ENCODE results near the gene IFT74.

The IFT74 gene

DNA sequence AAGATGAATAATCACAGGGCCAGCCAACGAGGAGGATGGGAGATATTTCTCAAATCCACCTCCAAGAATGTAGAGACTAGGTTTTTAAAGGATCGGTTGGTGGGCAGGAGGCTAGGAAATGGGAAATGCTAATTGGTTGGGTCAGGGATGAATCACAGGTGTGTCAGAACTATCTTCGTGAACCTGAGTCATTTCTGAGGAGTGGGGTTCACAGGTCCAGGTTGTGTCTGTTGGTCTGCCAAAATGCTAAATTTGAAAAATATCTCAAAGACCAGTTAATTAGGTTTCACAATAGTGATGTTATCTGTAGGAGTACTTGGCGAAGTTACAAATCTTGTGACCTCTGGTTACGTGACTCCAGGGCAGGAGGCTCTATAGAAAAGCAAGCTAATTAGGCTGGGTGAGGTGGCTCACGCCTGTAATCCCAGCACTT lies 6.6 kb upstream of the IFT74 start:
- Mint-ChIP-seq H3K4me3 (no peak overlapping the region), H3K9me3 (no peaks in the 10 kb centered on the region), H3K4me1 (peaks cover 18% of the 10 kb centered on the region), H3K27ac (no peak overlapping the region), H3K27me3 (peaks cover 2% of the 10 kb centered on the region), H3K36me3 (no peaks in the 10 kb centered on the region)
- ATAC-seq (ENCODE audit: low read depth) = no peak
- no peak for DNase-seq (ENCODE audit: low spot score in 2 of 2)

- ATAC-seq (ENCODE audit: low read depth) = no peak
- H3K27ac Mint-ChIP-seq = no peak overlapping the region
- no peaks in the 10 kb centered on the region for H3K36me3 Mint-ChIP-seq
- peaks cover 2% of the 10 kb centered on the region for H3K27me3 Mint-ChIP-seq
- no peak overlapping the region for H3K4me3 Mint-ChIP-seq
- H3K4me1 Mint-ChIP-seq = peaks cover 21% of the 10 kb centered on the region
- DNase-seq (ENCODE audit: low spot score in 2 of 2) = no peak
- no peaks in the 10 kb centered on the region for H3K9me3 Mint-ChIP-seq
Measured at GRCh38 chr9:26950521-26950920, 5.7 kb upstream of the IFT74 start.

GRCh38 chr9:26951794-26952193 lies 4.4 kb upstream of the IFT74 start:
- Mint-ChIP-seq H3K9me3 (no peaks in the 10 kb centered on the region), H3K27ac (no peak overlapping the region), H3K4me1 (peaks cover 16% of the 10 kb centered on the region), H3K4me3 (no peak overlapping the region), H3K27me3 (peaks cover 2% of the 10 kb centered on the region), H3K36me3 (no peaks in the 10 kb centered on the region)
- ATAC-seq (ENCODE audit: low read depth) (no peak), DNase-seq (ENCODE audit: low spot score in 2 of 2) (no peak)

GRCh38 chr9:26954050-26954508 lies 2.1 kb upstream of the IFT74 start:
- H3K27ac Mint-ChIP-seq = peak overlapping the region; percentile 88
- ATAC-seq (ENCODE audit: low read depth) (peak; percentile 24), DNase-seq (ENCODE audit: low spot score in 2 of 2) (no peak)
- H3K4me1 Mint-ChIP-seq = peaks cover 20% of the 10 kb centered on the region
- H3K4me3 Mint-ChIP-seq = peak overlapping the region; percentile 27
- H3K9me3 Mint-ChIP-seq = no peaks in the 10 kb centered on the region
- H3K27me3 Mint-ChIP-seq = peaks cover 2% of the 10 kb centered on the region
- no peaks in the 10 kb centered on the region for H3K36me3 Mint-ChIP-seq

DNA sequence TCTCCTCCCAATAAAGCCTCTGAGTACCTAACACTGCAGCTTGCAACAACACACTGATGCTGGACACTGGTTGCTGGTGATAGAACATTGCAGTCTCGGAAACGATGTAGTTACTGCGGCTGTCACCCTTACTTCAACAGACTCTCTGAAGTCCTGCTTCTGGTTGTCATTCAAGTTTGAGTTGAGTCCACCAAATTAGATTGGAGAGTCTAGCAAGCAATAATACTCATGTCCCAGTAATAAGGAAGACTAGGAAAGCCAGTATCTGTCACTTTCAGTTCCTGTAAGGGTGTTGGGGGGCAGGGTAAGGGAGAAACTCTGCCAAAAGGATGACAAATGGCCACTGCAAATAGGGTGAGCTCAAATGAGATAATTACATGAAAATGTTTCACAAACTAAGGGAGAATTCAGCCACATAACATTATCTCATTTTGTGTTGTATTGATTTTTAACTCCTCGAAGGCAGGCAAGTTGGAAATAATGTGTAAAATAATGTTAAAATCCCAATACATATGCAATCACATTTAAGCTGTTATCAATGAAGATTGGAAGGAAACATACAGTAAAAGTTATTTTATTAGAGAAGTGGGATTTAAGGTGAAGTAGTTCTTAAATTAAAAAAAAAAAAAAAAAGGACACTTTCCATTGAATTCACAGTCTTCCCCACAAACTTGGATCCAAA lies 849 bp upstream of the IFT74 start:
- Mint-ChIP-seq H3K27ac (peak overlapping the region; percentile 94), H3K27me3 (no peaks in the 10 kb centered on the region), H3K9me3 (no peaks in the 10 kb centered on the region), H3K4me3 (peak overlapping the region; percentile 91), H3K36me3 (no peaks in the 10 kb centered on the region), H3K4me1 (peaks cover 20% of the 10 kb centered on the region)
- no peak for ATAC-seq (ENCODE audit: low read depth)
- DNase-seq (ENCODE audit: low spot score in 2 of 2) = no peak

DNA sequence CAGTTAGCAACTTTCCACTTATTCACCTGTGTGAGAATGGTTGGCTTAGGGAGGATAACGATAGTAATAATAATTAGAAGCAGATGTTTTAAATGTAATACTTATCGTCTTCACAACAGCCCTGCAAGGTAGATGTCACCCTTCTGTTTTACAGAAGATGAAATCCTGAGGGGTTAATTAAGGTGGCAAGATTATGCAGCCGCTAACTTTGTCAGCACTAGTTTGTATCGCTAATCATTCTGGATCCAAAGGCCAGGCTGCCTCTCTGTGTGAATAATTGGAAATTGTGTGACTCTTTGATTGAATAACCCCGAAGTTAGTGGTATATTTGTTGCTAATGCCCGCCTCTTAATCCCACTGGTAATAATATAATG lies 635 bp downstream of the IFT74 start:
- DNase-seq (ENCODE audit: low spot score in 2 of 2) (no peak), ATAC-seq (ENCODE audit: low read depth) (no peak)
- H3K9me3 Mint-ChIP-seq = no peaks in the 10 kb centered on the region
- peaks cover 3% of the 10 kb centered on the region for H3K36me3 Mint-ChIP-seq
- H3K27me3 Mint-ChIP-seq = no peaks in the 10 kb centered on the region
- H3K4me1 Mint-ChIP-seq = peaks cover 23% of the 10 kb centered on the region
- H3K4me3 Mint-ChIP-seq = peak overlapping the region; percentile 91
- peak overlapping the region; percentile 94 for H3K27ac Mint-ChIP-seq

GRCh38 chr9:26971721-26972120 lies 15.5 kb downstream of the IFT74 start:
- ATAC-seq (ENCODE audit: low read depth) (no peak), DNase-seq (ENCODE audit: low spot score in 2 of 2) (no peak)
- H3K27ac Mint-ChIP-seq = no peak overlapping the region
- H3K4me3 Mint-ChIP-seq = no peak overlapping the region
- peaks cover under 1% of the 10 kb centered on the region for H3K4me1 Mint-ChIP-seq
- peaks cover 4% of the 10 kb centered on the region for H3K9me3 Mint-ChIP-seq
- H3K27me3 Mint-ChIP-seq = no peaks in the 10 kb centered on the region
- H3K36me3 Mint-ChIP-seq = peaks cover 27% of the 10 kb centered on the region

GRCh38 chr9:26973989-26974388 lies 17.8 kb downstream of the IFT74 start:
- ATAC-seq (ENCODE audit: low read depth) (no peak), DNase-seq (ENCODE audit: low spot score in 2 of 2) (no peak)
- Mint-ChIP-seq H3K27ac (no peak overlapping the region), H3K36me3 (peaks cover 26% of the 10 kb centered on the region), H3K27me3 (no peaks in the 10 kb centered on the region), H3K4me3 (no peak overlapping the region), H3K4me1 (no peaks in the 10 kb centered on the region), H3K9me3 (peaks cover 4% of the 10 kb centered on the region)

- DNase-seq (ENCODE audit: low spot score in 2 of 2) = no peak
- no peak overlapping the region for H3K27ac Mint-ChIP-seq
- H3K9me3 Mint-ChIP-seq = peaks cover under 1% of the 10 kb centered on the region
- H3K4me3 Mint-ChIP-seq = no peak overlapping the region
- peaks cover 23% of the 10 kb centered on the region for H3K36me3 Mint-ChIP-seq
- H3K4me1 Mint-ChIP-seq = no peaks in the 10 kb centered on the region
- no peak for ATAC-seq (ENCODE audit: low read depth)
- H3K27me3 Mint-ChIP-seq = no peaks in the 10 kb centered on the region
Measured at GRCh38 chr9:26974927-26975326, 18.7 kb downstream of the IFT74 start.

DNA sequence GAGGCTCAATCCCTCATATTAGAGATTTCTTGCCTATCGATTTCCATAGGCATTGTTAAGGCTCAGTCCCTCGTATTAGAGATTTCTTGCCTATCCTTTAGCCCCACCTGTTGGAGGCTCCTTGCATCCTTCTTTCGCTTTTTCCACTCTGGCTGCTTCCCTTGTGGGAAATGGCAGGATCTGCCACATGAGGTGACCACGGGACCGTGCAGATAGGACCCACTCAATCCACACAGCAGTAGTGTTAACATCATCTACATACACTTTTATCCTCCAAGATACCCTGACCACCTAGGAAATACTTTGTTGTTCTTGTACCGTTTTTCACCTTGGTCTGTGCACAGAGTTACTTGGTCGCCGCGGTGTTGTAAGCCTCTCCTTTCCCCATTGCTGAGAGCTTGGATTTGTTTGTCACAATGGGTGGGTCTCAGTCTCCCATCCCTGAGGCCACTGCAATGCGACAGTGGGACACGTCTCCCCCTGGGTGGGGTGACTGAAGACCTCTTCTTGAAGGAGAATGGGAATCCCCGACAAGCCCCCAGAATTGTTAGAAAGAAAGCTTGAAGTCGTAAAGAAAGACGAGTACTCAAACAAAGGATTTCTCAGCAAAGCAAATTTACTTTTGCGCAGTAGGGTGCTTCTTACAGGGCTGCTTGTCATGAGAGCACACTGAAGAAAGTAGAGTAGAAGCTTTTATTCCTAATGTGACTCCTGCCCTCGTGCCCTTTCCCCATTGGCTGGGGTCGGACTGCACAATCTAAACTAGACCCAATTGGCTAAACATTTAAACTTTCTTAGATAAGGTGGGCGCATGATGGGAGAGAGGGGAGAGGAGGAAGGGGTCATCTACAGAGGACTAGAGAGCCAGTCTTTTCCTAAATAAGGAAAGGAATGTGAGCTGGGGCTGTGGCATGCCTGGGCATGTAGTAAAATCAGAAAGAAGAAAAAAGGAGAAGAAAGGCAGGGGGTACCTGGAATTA lies 19.8 kb downstream of the IFT74 start:
- no peaks in the 10 kb centered on the region for H3K4me1 Mint-ChIP-seq
- no peaks in the 10 kb centered on the region for H3K27me3 Mint-ChIP-seq
- no peak overlapping the region for H3K4me3 Mint-ChIP-seq
- no peak overlapping the region for H3K27ac Mint-ChIP-seq
- H3K36me3 Mint-ChIP-seq = peaks cover 26% of the 10 kb centered on the region
- ATAC-seq (ENCODE audit: low read depth) (no peak), DNase-seq (ENCODE audit: low spot score in 2 of 2) (no peak)
- H3K9me3 Mint-ChIP-seq = no peaks in the 10 kb centered on the region

DNA sequence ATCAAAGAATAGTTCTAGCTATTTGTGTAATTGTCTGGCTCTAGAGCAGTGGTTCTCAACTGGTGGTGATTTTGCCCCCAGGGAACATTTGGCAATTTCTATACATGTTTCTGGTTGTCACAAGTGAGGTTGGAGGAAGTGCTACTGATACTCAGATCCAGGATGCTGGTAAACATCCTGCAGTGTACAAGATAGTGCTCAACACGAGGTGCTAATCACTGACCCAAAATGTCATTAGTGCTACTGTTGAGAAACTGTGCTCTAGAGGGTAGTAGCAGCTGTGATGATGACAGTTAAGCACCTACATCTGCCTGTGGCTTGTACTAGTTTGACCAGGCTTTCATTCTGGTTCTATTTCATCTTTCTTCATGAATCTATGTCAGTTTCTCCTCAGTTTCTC lies 27.1 kb downstream of the IFT74 start:
- DNase-seq (ENCODE audit: low spot score in 2 of 2) = no peak
- H3K9me3 Mint-ChIP-seq = no peaks in the 10 kb centered on the region
- H3K4me3 Mint-ChIP-seq = no peak overlapping the region
- H3K27me3 Mint-ChIP-seq = no peaks in the 10 kb centered on the region
- H3K27ac Mint-ChIP-seq = no peak overlapping the region
- no peak for ATAC-seq (ENCODE audit: low read depth)
- H3K4me1 Mint-ChIP-seq = no peaks in the 10 kb centered on the region
- peaks cover 20% of the 10 kb centered on the region for H3K36me3 Mint-ChIP-seq

DNA sequence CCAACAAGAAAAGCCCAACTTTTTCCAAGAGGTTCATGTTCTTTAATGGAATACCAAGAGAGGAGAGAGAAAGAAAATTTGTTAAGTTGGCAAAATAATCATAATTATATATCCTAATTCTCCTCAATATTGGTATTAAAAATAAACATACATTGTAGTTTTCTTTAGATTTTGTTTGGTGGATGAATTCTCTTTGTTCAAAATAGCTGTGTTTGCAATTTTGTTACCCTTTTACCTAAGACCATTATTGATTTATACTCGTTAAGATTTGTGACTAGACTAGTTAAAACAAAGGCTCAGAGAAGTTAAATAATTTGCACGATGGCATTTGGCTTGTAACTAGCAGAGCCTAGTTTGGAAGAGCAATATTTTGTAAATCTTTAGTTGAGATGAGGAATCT lies 39.6 kb downstream of the IFT74 start:
- Mint-ChIP-seq H3K4me1 (no peaks in the 10 kb centered on the region), H3K27ac (no peak overlapping the region), H3K4me3 (no peak overlapping the region), H3K36me3 (peaks cover 5% of the 10 kb centered on the region), H3K27me3 (no peaks in the 10 kb centered on the region), H3K9me3 (no peaks in the 10 kb centered on the region)
- no peak for ATAC-seq (ENCODE audit: low read depth)
- no peak for DNase-seq (ENCODE audit: low spot score in 2 of 2)

DNA sequence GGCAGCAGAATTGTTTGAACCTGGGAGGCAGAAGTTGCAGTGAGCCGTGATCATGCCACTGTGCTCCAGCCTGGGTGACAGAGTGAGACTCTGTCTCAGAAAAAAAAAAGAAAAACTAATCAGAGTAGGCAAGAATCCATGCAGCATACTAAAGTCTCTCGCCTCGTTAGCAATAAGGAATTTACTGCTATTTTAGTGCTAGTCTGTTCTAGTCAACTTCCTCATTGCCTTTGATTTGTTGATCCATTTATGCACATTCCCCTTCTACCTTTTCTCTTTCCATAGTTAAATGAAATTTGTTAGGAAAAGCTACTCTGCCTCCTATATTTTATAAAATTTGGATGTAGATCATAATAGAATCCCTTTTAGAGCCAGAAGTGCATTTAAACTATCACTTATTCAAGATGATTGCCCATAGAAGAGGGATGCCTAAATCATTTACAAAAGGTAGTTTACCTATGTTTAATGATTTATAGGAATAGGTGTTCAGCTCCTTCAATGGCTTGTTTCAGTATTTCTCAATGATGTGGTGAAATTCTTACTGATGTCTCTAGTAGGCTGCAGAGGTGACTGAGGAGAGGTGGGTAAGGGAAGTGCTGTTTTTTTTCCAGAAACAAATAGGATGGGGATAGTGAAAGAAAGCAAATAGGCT lies 47.3 kb downstream of the IFT74 start:
- Mint-ChIP-seq H3K36me3 (peaks cover 8% of the 10 kb centered on the region), H3K4me3 (no peak overlapping the region), H3K27ac (no peak overlapping the region), H3K4me1 (no peaks in the 10 kb centered on the region), H3K9me3 (no peaks in the 10 kb centered on the region), H3K27me3 (no peaks in the 10 kb centered on the region)
- no peak for ATAC-seq (ENCODE audit: low read depth)
- DNase-seq (ENCODE audit: low spot score in 2 of 2) = no peak

DNA sequence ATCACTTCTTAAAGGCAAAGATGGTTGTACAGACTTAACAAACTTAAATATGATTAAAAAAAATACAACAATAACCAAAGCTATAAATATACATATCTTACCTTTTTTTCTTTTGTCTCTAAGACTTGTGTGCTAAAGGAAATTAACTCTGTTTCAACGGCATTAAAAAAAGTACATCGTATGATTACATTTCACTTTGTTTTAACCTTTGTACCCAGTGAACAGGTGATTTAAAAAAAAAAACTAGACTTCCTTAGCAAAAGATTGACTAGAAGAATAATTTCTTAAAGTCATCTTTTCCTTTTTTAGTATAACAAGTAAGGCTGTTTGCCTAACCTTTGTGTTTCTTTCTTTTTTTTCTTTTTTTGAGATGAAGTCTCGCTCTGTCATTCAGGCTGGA lies 49.3 kb downstream of the IFT74 start, which contains the start of gene LRRC19:
Gene LRRC19, minus strand, starts transcription at position 182 of the 400 bp plus-strand sequence. CDS start 5,978 bp downstream, outside the sequence.
- no peak within 1 kb of the TSS for H3K27ac Mint-ChIP-seq
- ATAC-seq (ENCODE audit: low read depth) (no peak), DNase-seq (ENCODE audit: low spot score in 2 of 2) (no peak)
- H3K27me3 Mint-ChIP-seq = no peaks in the 10 kb centered on the region
- H3K9me3 Mint-ChIP-seq = no peaks in the 10 kb centered on the region
- no peaks in the 10 kb centered on the region for H3K4me1 Mint-ChIP-seq
- H3K36me3 Mint-ChIP-seq = peaks cover 8% of the 10 kb centered on the region
- H3K4me3 Mint-ChIP-seq = no peak within 1 kb of the TSS

All from memory B cell (primary cell).